ENCODE measurements around the gene TXNRD1. TPM values are rescaled to one million over a fixed set of nuclear protein-coding genes. Genes with fewer than 3 reads are reported as not detected.

The TXNRD1 gene
- total RNA-seq, 1 donor from 2014 or later: 100 TPM

- Mint-ChIP-seq H3K4me3 (ENCODE audit: unreplicated experiment) (no peak overlapping the region), H3K9me3 (ENCODE audit: unreplicated experiment) (no peaks in the 10 kb centered on the region), H3K4me1 (ENCODE audit: unreplicated experiment) (peaks cover 27% of the 10 kb centered on the region), H3K27me3 (ENCODE audit: unreplicated experiment) (no peaks in the 10 kb centered on the region), H3K27ac (ENCODE audit: unreplicated experiment) (no peak overlapping the region), H3K36me3 (ENCODE audit: unreplicated experiment) (no peaks in the 10 kb centered on the region)
- DNase-seq (ENCODE audit: extremely low spot score, unreplicated experiment): no peak
- TF ChIP-seq CTCF (IDR thresholded peaks at IDR 0.05): no peak
Observed at GRCh38 chr12:104372721-104373335, 157.2 kb downstream of the TXNRD1 start.

DNA sequence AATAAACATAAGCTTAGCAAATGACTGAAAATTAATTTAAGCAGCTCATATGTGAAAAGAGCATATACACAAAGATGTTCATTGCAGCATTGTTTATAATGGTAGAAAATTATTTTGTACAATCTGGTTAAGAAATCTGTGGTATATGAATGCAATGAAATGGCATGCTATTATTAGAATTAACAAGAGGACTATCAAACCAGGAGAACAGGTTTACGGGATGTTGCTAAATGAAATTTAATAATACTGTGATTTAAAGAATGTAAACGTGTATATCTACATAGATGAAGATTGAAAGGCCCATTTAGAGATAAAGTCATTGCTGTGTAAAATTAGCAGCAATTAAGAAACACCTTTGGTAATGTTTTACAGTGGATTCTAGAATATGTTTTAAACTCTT, 158.5 kb downstream of the TXNRD1 start:
- Mint-ChIP-seq H3K4me3 (ENCODE audit: unreplicated experiment) (no peak overlapping the region), H3K27ac (ENCODE audit: unreplicated experiment) (no peak overlapping the region), H3K9me3 (ENCODE audit: unreplicated experiment) (no peaks in the 10 kb centered on the region), H3K4me1 (ENCODE audit: unreplicated experiment) (peaks cover 27% of the 10 kb centered on the region), H3K27me3 (ENCODE audit: unreplicated experiment) (no peaks in the 10 kb centered on the region), H3K36me3 (ENCODE audit: unreplicated experiment) (no peaks in the 10 kb centered on the region)
- TF ChIP-seq CTCF (IDR thresholded peaks at IDR 0.05): no peak
- no peak for DNase-seq (ENCODE audit: extremely low spot score, unreplicated experiment)

DNA sequence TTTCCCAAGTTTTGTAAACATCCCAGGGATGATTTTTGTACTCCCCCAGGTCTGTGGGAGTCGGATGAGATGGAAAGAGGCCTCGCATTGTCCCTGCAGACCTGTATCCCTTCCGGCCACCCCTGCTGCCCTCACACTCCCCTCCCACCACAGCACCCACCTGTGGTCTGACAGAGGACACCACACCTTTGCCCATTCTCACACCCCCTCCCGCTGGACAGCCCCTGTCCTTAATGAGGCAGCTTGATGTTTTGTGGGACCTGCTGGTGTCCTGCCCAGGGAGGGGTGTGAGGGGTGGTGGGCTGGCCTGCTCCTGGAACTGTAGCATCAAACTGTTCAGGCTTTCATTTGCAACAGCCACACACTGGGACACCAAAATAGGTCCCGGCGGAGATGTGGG, 159.2 kb downstream of the TXNRD1 start:
- no peaks in the 10 kb centered on the region for H3K36me3 Mint-ChIP-seq (ENCODE audit: unreplicated experiment)
- no peak overlapping the region for H3K27ac Mint-ChIP-seq (ENCODE audit: unreplicated experiment)
- TF ChIP-seq CTCF (IDR thresholded peaks at IDR 0.05): no peak
- H3K4me3 Mint-ChIP-seq (ENCODE audit: unreplicated experiment): no peak overlapping the region
- peaks cover 27% of the 10 kb centered on the region for H3K4me1 Mint-ChIP-seq (ENCODE audit: unreplicated experiment)
- no peaks in the 10 kb centered on the region for H3K27me3 Mint-ChIP-seq (ENCODE audit: unreplicated experiment)
- no peaks in the 10 kb centered on the region for H3K9me3 Mint-ChIP-seq (ENCODE audit: unreplicated experiment)
- DNase-seq (ENCODE audit: extremely low spot score, unreplicated experiment): no peak

DNA sequence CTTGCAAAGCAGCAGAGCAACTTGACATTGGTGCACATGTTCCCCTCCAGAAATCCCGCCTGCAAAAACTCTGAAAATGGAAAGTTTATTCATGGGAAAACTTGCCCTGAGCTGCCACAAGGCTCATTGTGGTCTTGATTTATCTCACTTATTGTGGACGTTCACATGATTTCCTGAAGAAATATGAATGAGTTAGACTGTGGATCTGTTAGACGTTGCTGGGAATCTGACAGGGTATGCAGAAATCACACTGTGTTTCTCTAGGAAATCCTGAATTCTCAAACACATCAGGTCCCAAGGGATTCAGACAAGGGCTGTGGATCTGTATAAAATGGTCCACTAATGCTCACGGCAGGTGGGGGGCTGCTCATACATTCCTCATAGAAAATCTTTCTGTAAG, 160.2 kb downstream of the TXNRD1 start:
- no peaks in the 10 kb centered on the region for H3K36me3 Mint-ChIP-seq (ENCODE audit: unreplicated experiment)
- DNase-seq (ENCODE audit: extremely low spot score, unreplicated experiment): no peak
- no peaks in the 10 kb centered on the region for H3K27me3 Mint-ChIP-seq (ENCODE audit: unreplicated experiment)
- H3K4me3 Mint-ChIP-seq (ENCODE audit: unreplicated experiment): no peak overlapping the region
- no peak for TF ChIP-seq CTCF (IDR thresholded peaks at IDR 0.05)
- H3K4me1 Mint-ChIP-seq (ENCODE audit: unreplicated experiment): peaks cover 27% of the 10 kb centered on the region
- H3K9me3 Mint-ChIP-seq (ENCODE audit: unreplicated experiment): no peaks in the 10 kb centered on the region
- no peak overlapping the region for H3K27ac Mint-ChIP-seq (ENCODE audit: unreplicated experiment)

- no peak for TF ChIP-seq CTCF (IDR thresholded peaks at IDR 0.05)
- H3K27me3 Mint-ChIP-seq (ENCODE audit: unreplicated experiment): no peaks in the 10 kb centered on the region
- no peak overlapping the region for H3K27ac Mint-ChIP-seq (ENCODE audit: unreplicated experiment)
- DNase-seq (ENCODE audit: extremely low spot score, unreplicated experiment): no peak
- H3K9me3 Mint-ChIP-seq (ENCODE audit: unreplicated experiment): no peaks in the 10 kb centered on the region
- H3K36me3 Mint-ChIP-seq (ENCODE audit: unreplicated experiment): no peaks in the 10 kb centered on the region
- H3K4me1 Mint-ChIP-seq (ENCODE audit: unreplicated experiment): peaks cover 21% of the 10 kb centered on the region
- H3K4me3 Mint-ChIP-seq (ENCODE audit: unreplicated experiment): no peak overlapping the region
Observed at GRCh38 chr12:104376650-104377513, 161.3 kb downstream of the TXNRD1 start.
